Measurements from ENCODE around the gene TANC1.

GRCh38 chr2:159123786-159124185 lies 155.3 kb downstream of the TANC1 start:
- TF ChIP-seq POLR2A (IDR thresholded peaks at IDR 0.05; ENCODE audit: low read depth, low read length): no peak
- TF ChIP-seq POLR2AphosphoS5 (IDR thresholded peaks at IDR 0.05; ENCODE audit: low read depth, low read length): no peak

Measured in GM12892 (cell line).